Measurements from ENCODE around the gene B3GNT2. TPM values are rescaled to one million over a fixed set of nuclear protein-coding genes. Genes with fewer than 3 reads are reported as not detected.
"Not testable (repeated sequence)": the region's sequence is repeated elsewhere in the genome, so short reads cannot be mapped to it uniquely, and the experiment has no call there.

The B3GNT2 gene
- polyA plus RNA-seq, 1 donor: 7.9 TPM

- no peak for DNase-seq
Measured at GRCh38 chr2:62185475-62186155, 10.3 kb upstream of the B3GNT2 start.

- no peak for DNase-seq
Measured at GRCh38 chr2:62186156-62186905, 9.6 kb upstream of the B3GNT2 start.

- DNase-seq: no peak
Measured at GRCh38 chr2:62187246-62187645, 8.7 kb upstream of the B3GNT2 start.

GRCh38 chr2:62188416-62188815 lies 7.5 kb upstream of the B3GNT2 start:
- no peak for DNase-seq

GRCh38 chr2:62189196-62189595 lies 6.7 kb upstream of the B3GNT2 start:
- no peak for DNase-seq

- DNase-seq: no peak
Measured at GRCh38 chr2:62192811-62193210, 3.1 kb upstream of the B3GNT2 start.

- DNase-seq: no peak
Measured at GRCh38 chr2:62194558-62195420, 1.1 kb upstream of the B3GNT2 start.

GRCh38 chr2:62196278-62196901 lies 475 bp downstream of the B3GNT2 start:
- no peak for DNase-seq

GRCh38 chr2:62197011-62197924 lies 1.4 kb downstream of the B3GNT2 start:
- DNase-seq: no peak

GRCh38 chr2:62197925-62198633 lies 2.2 kb downstream of the B3GNT2 start:
- no peak for DNase-seq

- not testable (repeated sequence) for DNase-seq
Measured at GRCh38 chr2:62198854-62199253, 2.9 kb downstream of the B3GNT2 start.

GRCh38 chr2:62199392-62200125 lies 3.6 kb downstream of the B3GNT2 start:
- no peak for DNase-seq

GRCh38 chr2:62200291-62200841 lies 4.5 kb downstream of the B3GNT2 start:
- DNase-seq: no peak

- DNase-seq: no peak
Measured at GRCh38 chr2:62200868-62201267, 5.0 kb downstream of the B3GNT2 start.

- DNase-seq: no peak
Measured at GRCh38 chr2:62201307-62201706, 5.4 kb downstream of the B3GNT2 start.

GRCh38 chr2:62202019-62202722 lies 6.3 kb downstream of the B3GNT2 start:
- DNase-seq: no peak

GRCh38 chr2:62202729-62203128 lies 6.8 kb downstream of the B3GNT2 start:
- no peak for DNase-seq

GRCh38 chr2:62203459-62203858 lies 7.5 kb downstream of the B3GNT2 start:
- DNase-seq: no peak

- no peak for DNase-seq
Measured at GRCh38 chr2:62204998-62205496, 9.1 kb downstream of the B3GNT2 start.
